ENCODE data around the gene LSM11.

Gene LSM11

GRCh38 chr5:157758706-157759105 lies 15.2 kb downstream of the LSM11 start:
- DNase-seq, result no peak
- intact Hi-C loops (cut with DNase I), result no loop called here

GRCh38 chr5:157761690-157762621 lies 18.4 kb downstream of the LSM11 start:
- intact Hi-C loops (cut with DNase I), result no loop called here
- DNase-seq, result peak in 19 of 42 donors; percentile 8 to 68 (median 42)

DNA sequence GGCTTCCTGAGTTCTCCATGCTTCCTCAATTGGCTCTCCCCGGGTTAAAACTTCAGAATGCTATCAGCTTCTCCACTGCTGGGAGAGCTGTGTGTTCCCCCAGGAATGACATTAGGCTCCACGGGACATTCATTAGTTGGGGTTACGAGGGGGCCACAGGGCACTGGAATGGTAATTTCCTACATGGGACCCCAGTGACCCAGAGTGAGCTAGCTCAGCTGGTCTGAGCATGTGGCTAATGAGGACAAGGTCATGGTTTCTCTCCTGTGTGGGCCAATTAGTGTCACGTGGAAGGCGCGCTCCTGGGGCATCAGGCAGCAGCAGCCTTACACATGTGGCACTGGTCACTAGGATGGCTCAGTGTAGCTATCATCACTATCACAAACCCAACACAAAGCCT lies 21.0 kb downstream of the LSM11 start:
- intact Hi-C loops (cut with DNase I), result no loop called here
- peak in 1 of 42 donors; percentile 31 for DNase-seq

- intact Hi-C loops (cut with DNase I), result no loop called here
- no peak for DNase-seq
Observed at GRCh38 chr5:157766442-157766841, 22.9 kb downstream of the LSM11 start.

GRCh38 chr5:157766902-157767301 lies 23.4 kb downstream of the LSM11 start:
- intact Hi-C loops (cut with DNase I), result no loop called here

DNA sequence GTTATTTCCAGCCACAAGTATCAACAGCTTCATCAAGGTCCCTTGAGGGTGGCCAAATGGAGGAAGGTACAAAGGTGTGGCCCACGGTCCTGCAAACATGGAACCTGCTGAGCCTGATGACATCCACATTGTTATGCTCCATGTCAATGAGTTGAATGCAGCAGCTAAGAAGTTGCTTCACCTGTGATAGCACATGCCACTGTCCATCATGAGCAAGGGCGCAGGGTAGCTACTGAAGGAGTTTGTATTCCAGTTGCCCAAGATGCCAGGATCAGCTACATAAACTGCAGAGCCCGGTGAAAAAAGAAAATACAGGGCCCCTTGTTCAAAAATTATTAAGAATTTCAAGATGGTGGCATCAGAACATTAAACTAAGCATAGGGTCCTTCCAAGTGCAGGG lies 24.2 kb downstream of the LSM11 start:
- DNase-seq, result no peak
- intact Hi-C loops (cut with DNase I), result no loop called here

More at GRCh38 chr5:157766902-157767301, 23.4 kb downstream of the LSM11 start:
- DNase-seq, result no peak

- no peak for DNase-seq
- intact Hi-C loops (cut with DNase I), result no loop called here
Observed at GRCh38 chr5:157770665-157771064, 27.2 kb downstream of the LSM11 start.

GRCh38 chr5:157772127-157772526 lies 28.6 kb downstream of the LSM11 start:
- intact Hi-C loops (cut with DNase I), result no loop called here
- no peak for DNase-seq

- intact Hi-C loops (cut with DNase I), result no loop called here
Observed at GRCh38 chr5:157778121-157778805, 34.8 kb downstream of the LSM11 start.

DNA sequence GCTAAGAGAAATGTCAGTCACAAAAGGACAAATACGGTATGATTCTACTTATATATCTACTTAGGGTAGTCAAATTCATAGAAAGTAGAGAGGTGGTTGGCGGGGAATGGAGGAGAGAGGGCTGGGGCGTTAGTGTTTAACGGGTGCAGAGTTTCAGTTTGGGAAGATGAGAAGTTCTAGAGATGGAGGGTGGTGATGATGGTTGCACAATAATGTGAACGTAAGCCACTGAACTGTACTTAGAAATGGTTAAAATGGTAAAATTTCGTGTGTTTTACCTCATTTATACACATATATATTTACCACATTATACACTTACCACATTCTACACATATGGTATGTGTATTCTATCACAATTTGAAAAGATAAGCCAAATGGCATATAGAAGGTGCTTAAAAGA lies 35.7 kb downstream of the LSM11 start:
- intact Hi-C loops (cut with DNase I), result no loop called here
- DNase-seq, result no peak

More at GRCh38 chr5:157778121-157778805, 34.8 kb downstream of the LSM11 start:
- DNase-seq, result no peak

DNA sequence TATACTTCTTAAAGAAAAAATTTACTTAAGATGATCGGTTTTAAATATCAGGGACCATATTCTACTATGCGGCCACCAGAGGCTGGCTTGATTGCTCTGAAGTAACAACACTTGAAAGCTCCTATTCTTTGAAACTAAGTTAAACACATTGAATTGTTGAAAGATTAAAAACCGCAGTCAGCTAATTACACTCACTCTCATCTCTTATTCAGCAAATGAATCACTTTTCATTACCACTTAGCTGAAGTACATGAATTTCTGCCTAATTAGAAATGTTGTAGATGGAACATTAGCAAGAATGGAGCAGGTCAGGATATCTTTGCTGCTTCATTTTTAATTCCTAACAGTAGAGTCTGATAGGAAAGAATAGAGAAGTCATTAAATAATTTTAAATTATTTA lies 42.3 kb downstream of the LSM11 start:
- DNase-seq, result no peak
- intact Hi-C loops (cut with DNase I), result no loop called here

DNA sequence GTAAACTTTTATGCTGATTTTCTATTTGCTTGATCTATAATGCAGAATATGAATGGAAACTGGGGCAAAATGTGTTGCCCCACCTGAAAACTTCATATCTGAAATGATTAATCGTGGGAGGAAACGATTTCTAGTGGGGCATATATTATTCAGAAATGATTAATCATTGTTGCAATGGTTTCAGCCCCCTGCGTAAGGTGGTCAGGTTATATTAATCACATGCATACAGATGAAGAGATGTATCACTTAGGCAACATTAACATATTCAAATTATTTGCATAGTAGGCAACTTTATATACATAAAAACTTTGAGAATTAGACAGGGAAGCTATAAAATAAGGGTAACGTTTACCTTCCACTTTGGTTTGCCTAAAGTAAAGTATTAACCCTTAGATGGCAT lies 49.8 kb downstream of the LSM11 start:
- intact Hi-C loops (cut with DNase I), result no loop called here
- DNase-seq, result no peak

- no peak for DNase-seq
- intact Hi-C loops (cut with DNase I), result no loop called here
Observed at GRCh38 chr5:157799578-157799977, 56.1 kb downstream of the LSM11 start.

GRCh38 chr5:157800137-157800536 lies 56.6 kb downstream of the LSM11 start:
- intact Hi-C loops (cut with DNase I), result no loop called here
- DNase-seq, result no peak

DNA sequence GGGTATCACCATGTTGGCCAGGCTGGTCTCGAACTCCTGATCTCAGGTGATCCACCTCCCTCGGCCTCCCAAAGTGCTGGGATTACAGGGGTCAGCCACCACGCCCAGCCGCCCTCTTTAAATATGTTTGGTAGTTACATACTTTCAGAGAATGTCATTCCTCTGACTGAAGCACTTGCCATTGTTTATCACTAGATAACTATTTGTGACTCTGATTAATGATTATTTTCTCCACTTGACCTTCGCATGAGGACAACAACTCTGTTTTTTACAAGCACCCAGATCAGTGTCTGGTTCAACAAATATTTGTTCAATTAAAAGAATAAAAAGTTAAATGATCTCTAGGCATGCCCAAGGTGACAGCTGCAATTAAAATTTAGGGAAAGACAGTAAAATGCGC lies 59.2 kb downstream of the LSM11 start:
- intact Hi-C loops (cut with DNase I), result no loop called here
- no peak for DNase-seq

DNA sequence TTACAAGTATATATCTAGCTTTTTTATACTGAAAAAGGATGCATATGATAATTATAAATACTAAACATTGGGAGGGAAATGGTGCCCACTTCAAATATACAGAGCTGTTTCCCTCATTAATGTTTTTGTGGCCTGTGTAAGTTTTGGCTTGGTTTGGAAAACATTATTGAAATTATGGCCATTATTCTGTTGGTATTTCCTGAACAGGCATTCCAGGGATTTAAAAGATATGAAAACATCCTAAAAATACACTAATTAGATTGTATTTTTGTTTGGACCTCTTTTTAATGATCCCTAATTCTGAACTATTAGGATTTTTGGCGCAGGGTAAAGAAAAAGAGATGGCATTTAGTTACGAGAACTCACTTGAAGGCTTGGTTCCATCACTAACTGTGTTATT lies 64.5 kb downstream of the LSM11 start:
- no peak for DNase-seq
- intact Hi-C loops (cut with DNase I), result no loop called here
